NCI-H460 (cell line): Measurements from ENCODE around the gene NTM. TPM values are rescaled to one million over a fixed set of nuclear protein-coding genes. Genes with fewer than 3 reads are reported as not detected.
"Not testable (repeated sequence)": the region's sequence is repeated elsewhere in the genome, so short reads cannot be mapped to it uniquely, and the experiment has no call there.

Experiments used
- DNase-seq: peaks from one replicate; pipeline ENCODE4 v3.0.0-alpha.2; 2016; ENCODE audit warnings: low read depth; ENCODE audit errors: extremely low read depth
- total RNA-seq: library from RNA; depleted of rRNA; stranded (reverse); fragments of >200 nt; shearing (Covaris generic); gene quantifications from 2 replicates; pipeline ENCODE4 v1.2.3, GENCODE V29; 2014

Gene NTM
- total RNA-seq, 1 experiment from 2014 or later: 3.7 TPM

DNA sequence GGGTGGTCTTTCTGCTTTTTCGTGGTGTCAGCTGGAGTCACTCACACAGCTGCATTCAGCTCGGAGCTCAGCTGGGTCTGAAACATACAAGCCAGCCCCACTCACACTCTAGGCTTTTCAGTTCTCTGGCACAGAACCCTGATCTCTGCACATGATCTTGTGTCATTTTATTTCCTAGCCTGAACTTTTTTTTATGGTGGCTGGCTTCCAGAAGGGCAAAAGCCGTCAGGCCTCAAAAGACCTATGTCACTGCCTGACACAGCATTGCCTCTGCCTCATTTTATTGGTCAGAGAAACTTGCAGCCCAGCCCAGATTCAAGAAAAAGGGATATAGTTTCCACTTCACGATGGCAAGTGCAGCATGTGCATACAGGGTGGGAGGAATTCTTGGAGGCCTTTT is 117.8 kb downstream of the NTM start:
- DNase-seq: no peak

DNA sequence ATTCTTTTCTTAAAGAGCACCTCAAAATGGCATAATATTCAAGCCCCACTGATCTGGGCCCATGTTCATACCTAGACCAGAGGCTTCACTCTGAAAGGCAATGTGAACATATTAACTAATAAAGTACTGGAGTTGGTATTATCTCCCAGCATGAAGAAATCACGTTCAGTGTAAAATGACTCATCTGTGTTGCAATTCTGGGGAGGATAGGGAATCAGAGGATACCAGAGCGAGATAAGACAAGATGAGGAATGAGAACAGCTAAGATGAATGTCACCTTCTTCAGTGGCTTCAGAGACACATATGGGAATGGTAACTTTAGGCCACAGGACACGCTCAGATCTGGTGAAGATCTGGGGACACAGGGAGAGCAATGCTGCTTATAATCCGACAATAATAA is 121.1 kb downstream of the NTM start:
- DNase-seq: peak; percentile 19

DNA sequence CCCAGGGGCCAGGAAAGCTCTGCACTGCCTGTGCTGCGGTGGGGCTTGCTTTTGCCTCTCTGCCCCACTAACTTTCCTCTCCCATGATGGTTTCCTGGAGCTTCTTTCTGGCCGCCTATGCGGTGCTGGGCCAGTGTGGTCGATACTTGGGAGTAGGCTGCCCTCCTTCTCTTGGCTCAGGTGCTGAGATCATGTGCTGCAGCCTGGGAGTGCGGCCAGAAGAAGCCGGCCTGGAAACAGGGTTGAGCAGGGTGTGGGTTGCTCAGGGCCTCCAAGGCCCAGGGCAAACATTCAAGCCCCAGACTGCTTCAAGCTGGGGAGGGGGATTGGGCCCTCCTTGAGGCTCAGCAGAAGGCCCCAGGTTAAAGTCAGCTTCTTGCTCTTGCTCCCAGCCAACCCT is 125.0 kb downstream of the NTM start:
- DNase-seq: no peak

DNA sequence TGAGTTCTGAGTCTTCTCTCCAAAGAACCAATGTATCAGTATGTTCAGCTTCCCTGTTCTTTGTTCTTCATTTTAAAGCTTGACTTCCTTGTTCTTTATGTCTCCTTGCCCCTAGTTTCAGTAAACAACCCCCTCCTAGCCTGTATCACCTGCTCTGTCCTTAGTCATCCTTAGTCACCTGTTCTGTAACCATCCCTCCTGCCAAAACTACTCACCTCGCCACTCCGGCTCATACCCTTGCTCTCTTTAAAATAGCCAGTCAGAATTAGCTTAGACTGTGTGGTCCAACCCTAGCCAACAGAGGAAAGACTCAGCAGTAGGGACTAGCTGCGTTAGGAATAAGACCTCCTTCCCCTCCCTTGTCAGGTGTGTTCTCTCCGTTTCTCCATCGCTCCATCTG is 127.3 kb downstream of the NTM start:
- DNase-seq: not testable (repeated sequence)

DNA sequence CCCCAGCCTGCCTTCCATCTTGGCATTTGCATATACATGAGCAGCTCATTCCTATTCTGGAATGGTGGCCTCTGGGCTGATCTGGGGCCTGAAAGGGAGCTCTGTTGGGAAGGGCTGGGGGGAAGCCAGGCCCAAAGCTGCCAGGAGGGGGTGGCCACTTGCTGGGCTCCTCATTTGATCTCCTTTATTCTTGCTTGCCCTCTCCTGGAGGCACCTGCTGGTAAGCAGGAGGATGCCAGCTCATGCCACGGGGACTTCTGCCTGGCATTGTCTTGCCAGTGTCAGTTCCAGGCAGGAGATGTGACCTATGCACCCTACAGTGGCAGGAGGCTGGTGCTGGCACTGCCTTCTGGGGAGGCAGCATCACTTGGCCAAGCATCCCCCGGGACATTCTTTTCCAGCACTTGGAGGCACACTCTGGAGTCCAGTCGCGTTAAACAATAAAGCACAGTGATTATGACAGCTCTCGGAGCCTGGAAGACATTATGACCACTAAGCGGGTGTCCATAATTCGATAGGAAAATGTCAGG is 128.3 kb downstream of the NTM start:
- no peak for DNase-seq

DNA sequence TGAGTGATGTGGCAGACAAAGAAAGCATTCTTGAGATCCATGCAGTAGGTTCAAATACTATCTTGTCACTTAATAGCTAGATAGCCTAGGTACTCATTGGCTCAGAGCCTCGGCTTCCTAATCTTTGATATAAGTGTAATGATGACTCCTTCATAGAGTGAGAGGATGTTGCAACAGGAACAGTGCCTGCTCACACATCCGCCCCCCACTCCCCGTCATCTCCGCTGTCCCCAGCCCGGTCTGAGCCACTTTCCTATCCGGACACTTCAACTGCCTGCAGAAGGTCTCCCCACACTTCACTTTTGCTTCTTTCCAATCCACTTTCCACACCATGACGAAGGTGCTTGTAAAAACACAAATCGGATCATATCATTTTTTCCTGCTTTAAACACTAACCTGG is 128.8 kb downstream of the NTM start:
- DNase-seq: peak; percentile 3

DNA sequence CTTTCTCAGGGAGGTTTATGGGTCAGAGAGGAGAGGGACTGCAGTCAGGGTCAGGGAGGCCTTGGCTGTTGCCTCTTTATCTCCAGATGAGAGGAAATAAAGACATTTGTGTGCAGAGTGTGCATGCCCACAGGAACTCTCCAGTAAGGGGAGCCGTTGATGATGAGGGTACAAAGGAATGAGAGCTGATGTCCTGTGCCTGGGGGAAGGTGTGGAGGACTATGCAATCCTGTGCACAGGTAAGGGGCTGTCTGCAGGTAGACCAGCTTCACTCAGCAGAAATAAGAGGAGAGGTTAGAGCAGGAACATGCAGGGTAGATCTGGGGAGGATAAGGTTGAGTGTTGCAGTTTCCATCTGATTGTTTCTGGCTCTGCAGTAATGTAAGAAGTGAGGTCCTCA is 132.6 kb downstream of the NTM start:
- no peak for DNase-seq

DNA sequence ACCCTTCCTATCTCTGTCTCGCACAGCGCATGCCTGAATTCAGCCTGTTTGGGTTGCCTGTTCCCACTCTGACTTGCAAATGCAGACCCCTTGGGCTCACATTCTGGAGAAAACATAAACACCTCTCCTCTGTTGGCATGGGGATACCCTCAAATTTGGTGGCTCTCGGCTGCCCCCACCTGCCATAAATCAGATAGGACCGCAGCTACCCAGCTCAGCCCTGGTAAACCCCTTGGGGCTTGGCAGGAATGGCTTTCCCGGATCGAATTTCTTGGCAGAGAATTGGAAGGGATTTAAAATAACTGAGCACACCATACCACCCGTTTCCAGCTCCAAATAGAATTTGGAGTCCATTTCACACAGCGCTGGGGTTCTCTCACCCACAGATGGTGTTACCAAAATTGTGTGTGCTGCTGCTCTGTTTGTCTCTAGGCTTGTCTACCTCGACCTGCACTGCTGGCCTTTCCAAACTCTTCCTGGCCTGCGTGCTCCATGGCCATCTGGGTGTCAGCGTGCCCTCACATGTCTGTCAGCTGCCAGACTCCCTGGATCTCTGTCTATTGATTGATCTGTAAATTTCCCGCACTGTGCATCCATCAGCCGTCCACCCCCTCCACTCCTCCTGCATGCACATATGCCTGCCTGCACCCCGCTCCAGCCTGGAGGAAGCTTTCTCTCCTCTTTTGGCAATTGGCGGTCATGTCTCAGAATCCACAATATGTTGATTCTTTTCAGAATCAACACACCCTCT is 134.0 kb downstream of the NTM start:
- DNase-seq: peak; percentile 29

DNA sequence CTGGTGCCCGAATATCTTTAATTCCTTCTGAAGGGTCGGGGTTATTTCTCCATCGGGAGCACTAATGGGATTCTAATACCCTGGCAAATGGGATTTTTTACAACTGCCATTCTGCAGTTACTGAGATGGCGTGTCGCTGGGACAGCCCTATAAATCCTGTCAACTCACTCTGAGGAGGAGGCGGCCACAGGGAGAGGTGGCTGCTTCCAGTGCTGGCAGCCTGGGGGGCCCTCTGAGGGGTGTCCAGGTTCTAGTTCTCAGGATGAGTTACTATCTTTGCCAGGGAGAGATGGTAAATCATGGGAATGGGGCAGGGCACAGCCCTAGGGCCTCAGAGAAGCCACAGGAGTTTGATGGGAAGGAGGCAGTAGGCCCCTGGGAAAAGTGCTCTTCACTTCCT is 135.9 kb downstream of the NTM start:
- no peak for DNase-seq

DNA sequence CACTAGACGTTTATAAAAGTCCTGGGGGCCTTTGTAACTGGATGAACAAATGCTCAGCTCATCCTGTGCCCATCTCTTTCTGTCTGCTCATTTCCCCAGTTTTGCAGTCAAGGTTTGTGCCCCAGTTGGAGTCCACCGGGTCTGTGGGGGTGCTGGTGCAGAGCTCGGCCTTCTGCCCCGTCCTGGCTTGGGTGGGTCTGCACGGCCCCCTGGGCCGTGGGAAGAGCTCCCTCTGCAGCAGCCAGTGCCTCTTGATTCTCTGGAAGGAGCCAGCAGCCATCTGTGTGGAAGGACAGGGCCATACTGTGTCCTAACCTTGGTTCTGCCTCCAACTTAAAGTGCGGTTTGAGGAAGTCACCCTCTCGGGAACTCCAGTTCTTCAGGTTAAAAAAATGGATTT is 140.2 kb downstream of the NTM start:
- no peak for DNase-seq

DNA sequence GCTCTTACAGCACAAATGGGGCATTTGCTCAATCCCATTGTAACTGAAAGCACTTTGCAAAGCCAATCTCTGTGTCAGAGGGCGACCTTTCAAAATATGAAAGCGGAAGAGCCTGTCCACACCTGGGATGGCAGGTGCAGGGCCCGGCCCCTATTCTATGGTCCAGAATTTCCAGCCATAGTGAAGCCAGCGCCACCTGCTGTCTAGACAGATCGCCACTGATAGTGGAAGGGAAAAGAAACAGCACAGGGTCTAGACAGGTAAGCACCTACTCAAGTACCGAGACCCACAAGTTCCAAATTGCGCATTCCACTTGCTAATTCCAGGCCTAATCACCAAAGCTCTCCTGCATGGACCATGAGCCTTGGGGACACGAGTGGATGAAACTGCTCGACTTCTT is 141.4 kb downstream of the NTM start:
- peak; percentile 24 for DNase-seq

DNA sequence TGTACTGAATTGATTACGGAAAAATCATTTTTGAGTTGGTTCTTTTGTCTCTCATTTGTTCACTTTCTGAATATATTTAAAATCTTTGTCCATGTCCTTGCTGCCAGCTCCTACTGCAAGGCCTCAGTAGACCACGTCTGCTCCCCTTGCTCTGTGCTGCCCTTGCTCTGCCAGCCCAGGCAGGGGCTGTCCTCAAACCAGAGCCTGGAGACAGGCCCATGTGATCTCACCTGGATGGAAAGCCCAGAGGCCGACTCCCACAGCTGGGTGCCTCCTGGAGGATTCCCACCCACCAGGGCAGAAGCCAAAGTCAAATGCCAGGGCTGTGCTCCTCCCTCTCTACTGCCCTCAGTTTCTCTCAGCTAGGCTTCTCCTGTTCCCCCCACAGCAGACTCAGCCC is 141.8 kb downstream of the NTM start:
- no peak for DNase-seq

DNA sequence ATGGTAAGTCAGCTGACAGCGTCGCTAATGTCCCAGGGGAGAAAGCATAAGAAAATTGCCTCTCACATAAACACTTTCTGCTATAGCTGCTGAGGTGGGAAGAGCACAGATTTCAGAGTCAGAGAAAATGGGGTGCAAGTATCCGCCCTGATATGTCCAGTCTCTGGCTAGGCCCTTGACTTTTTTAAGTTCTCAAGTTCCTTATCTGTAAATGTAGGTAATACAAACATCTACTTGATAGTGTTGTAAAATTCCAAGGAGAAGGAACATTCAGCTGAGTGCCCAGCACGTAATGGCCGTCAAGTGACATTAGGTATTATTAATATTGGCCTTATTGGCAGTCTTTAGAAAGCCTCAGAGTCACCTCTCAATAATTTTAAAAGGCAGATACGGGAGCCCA is 143.6 kb downstream of the NTM start:
- no peak for DNase-seq

DNA sequence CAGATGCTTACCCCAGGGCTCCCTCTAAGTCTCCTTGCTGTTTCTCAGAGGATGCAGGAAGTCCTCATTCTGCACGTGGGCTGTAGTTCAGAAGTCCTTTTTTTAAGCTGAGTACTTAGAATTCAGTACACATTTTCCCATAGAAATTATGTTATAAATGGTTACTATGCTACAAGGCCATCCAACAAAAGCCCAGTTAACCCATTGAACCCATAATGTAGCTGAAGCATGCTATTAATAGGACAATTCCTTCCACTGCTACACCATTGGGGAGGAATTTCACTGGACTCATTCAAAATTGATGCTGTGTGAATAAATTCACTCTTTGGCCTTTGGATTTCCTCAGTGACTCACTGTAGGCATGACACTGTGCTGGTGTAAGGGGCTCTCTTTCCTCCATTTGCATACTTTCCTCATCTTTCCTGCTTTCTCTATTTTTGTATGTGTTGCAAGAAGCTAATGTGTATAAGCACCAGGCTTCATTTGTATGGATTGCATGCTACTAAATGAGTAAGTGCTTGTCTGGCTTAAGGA is 148.0 kb downstream of the NTM start:
- DNase-seq: no peak

DNA sequence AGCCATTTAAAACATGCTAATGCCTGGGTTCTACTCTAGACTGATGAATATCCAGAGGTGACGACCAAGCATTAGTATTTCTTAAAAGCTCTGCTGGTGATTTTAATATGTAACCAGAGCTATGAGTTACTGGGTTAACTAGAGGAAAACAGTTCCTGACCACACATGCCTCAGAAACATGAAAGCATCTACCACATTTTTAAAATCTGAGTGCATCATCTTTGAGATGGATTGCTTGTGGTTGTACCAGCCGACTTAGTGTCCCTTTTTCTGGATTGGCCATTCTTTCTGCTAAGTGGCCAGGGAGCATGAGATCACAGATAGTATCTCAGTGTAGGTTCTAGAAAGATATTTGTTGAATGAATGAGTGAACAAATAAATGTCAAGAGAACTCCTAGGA is 152.4 kb downstream of the NTM start:
- DNase-seq: no peak

DNA sequence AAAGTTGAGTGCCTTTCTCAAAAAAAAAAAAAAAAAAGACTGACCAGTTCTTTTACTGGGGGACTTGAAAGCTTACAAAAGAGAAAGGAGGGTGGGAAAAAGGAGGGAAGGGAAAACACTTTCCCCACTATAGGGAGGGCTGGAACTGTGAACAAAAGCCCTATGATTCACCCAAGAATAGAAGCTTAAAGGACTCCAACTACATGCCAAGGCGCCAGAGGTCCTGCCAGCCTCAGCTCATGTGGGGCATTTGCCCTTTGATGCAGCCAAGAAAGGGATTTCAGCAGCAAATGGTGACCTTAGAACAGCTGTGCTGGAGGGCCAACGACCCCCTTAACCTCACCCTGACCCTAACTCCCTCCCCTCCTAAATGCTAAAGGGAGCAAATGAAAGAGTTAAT is 160.0 kb downstream of the NTM start:
- DNase-seq: no peak

DNA sequence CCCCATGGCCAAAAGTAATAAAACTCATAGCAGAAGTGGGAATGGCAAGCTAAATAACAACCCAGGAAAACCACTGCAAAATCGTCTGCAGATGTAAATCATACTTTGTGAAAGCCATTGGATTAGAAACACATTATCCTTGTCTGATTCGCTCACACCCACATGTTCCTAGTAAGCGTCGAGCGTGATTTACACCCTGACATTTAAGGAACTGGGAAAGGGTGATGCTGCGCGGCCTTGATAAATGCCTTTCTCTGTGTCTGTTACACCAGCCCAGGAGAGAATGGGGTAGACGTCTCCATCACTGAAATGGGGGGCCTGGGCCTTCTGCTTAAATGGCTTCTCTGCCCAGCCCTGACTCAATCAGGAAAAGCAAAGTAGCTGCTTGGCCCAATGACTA is 162.7 kb downstream of the NTM start:
- DNase-seq: no peak

DNA sequence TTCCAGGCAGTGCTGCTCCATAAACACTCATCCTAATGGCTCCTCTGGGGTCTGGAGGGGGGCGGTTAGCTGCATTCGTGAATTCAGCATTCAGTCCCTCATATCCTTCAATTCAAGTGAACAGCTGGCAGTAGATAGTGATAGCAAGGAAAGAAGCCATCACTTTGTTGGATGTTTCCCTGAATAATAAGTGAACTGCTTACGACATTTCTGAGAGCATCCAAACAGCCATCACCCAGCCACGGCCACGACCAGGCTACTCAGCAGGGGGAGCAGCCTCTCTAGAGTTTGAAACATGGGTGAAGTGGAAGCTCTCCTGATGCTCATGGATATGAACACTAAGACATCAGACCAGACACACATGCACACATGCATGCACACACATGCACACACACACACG is 163.6 kb downstream of the NTM start:
- no peak for DNase-seq

DNA sequence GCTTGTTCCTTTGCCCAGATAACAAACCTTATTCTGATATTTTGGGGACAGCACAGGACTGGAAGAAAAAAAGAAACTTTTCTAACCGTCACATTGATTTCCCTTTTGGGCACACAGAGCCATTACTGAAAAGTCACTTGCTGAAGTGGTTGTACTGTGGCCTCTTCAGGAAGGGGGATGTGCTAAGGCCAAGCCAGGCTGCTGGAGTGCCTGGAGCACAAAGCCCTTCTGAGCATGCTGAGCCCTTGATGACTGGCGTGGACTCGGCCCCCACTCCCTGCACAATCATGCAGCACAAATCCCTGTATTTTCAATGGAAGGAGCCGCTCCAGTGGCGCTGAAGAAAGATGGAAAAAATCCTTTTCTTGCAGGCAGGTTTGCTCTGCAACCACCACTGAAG is 164.2 kb downstream of the NTM start:
- DNase-seq: no peak

DNA sequence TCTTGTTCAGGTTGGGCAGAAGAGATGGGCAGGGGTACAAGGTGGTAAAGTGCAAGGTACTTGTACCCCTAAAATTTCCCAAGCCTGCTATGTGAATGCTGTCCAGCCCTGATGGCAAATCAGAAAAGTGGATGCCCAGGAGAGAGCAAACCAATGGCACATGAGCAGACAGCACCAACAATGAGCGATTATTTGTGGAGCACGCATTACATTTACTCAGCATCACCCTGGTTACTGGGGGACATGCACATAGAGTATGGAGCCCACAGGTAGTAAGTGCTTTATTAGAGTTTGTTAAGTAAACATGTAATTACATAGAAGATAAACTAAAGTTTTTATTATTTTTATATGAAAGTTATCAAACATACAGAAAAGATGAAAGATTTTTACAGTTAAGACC is 165.7 kb downstream of the NTM start:
- no peak for DNase-seq

DNA sequence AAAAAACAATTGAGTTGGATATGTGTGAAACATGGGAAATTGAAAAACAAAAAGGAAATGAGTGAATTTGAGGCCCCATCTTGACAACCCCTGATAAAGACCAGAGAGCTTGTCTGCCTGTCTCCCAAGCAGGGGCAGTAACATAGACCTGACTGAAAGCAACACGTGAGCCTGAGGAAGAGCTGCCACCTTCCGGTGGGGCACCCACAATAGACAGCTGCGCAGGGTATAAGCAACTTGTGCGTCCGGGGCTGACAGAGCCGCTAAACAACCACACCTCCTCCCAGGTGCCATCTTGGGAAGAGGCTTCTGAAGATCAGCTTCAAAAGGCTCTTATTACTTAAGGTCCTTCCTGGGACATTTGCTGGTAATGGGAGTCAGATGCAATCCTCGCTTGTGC is 166.8 kb downstream of the NTM start:
- DNase-seq: no peak

DNA sequence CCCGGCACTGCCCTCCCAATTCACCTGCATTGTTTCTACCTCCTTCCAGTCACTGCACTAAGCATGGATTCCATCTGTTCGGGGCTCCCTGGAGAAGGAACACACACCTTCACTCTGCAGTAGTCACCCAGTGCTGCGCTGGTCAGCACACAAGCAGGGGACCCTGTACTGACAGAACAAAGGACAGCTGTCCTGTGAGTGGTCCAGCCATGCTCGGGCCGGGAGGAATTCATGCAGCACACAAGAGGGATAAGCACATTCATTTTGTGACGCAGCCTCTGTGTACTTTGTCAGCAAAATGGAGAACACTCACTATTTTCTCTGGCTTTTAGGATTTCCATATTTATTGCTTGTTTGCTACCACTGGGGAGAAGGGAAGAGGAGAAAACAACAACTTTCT is 167.3 kb downstream of the NTM start:
- DNase-seq: no peak

DNA sequence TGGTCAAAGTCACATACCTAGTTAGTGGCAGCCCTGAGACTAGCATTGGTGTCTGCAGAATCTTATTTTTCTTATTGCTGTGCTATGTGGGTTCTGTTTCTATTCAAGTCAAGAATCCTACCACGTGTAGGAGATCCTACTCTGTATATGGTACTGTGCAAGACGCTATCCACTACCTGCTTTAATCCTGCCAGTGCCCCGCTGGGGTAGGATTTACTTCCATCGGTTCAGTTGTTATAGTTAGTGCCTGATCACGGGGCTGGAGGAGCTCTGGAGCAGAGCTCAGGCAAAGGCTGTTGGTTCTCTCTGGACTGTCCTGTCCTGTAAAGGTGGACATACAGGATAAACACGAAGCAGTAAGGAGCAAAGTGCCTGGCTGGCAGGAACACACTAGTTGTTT is 167.9 kb downstream of the NTM start:
- no peak for DNase-seq
